Calu3 (cell line): ENCODE results near the gene TFEC. TPM values are rescaled to one million over a fixed set of nuclear protein-coding genes. Genes with fewer than 3 reads are reported as not detected.
"Not testable (repeated sequence)": the region's sequence is repeated elsewhere in the genome, so short reads cannot be mapped to it uniquely, and the experiment has no call there.

Source experiments
- BruUV-seq: library from RNA; stranded (reverse); fragments of 400-500 nt; replicated peaks from 2 replicates; lab custom pipeline; 2021; lab: Mats Ljungman, UMichigan
- CTCF ChIA-PET: fragments of 300-600 bp; sonication (Branson Sonifier 250); formaldehyde crosslinking; loops from one replicate; lab custom pipeline; 2022; ENCODE audit warnings: antibody characterized with exemption; lab: Charles Lee
- DNase-seq: peaks from one replicate; pipeline ENCODE4 v3.0.0; 2022
- H3K27ac Mint-ChIP-seq: one replicate; pipeline ENCODE4 v1.8.0; 2022; ENCODE audit warnings: mixed read lengths; ENCODE audit not compliant: unreplicated experiment
- H3K27me3 Mint-ChIP-seq: one replicate; pipeline ENCODE4 v1.8.0; 2022; ENCODE audit warnings: mixed read lengths; ENCODE audit not compliant: unreplicated experiment
- H3K36me3 Mint-ChIP-seq: one replicate; pipeline ENCODE4 v1.8.0; 2022; ENCODE audit warnings: mild to moderate bottlenecking, moderate library complexity, mixed read lengths; ENCODE audit not compliant: insufficient read depth, unreplicated experiment
- H3K4me1 Mint-ChIP-seq: one replicate; pipeline ENCODE4 v1.8.0; 2022; ENCODE audit warnings: mild to moderate bottlenecking, low read depth, mixed read lengths; ENCODE audit not compliant: unreplicated experiment
- H3K4me3 Mint-ChIP-seq: one replicate; pipeline ENCODE4 v1.8.0; 2022; ENCODE audit warnings: mild to moderate bottlenecking, low read depth, moderate library complexity, mixed read lengths; ENCODE audit not compliant: unreplicated experiment
- H3K9me3 Mint-ChIP-seq: one replicate; pipeline ENCODE4 v1.8.0; 2022; ENCODE audit warnings: low read depth, mixed read lengths; ENCODE audit not compliant: unreplicated experiment
- CTCF ChIP-seq: fragments of 200-600 bp; IDR thresholded peaks from one replicate; pipeline ENCODE4 v1.8.0; 2022; ENCODE audit warnings: antibody characterized with exemption; ENCODE audit not compliant: unreplicated experiment
- intact Hi-C: fragments of 100-400 bp; cut with micrococcal nuclease; formaldehyde crosslinking; loops from one replicate; pipeline ENCODE4 v1.10.0; 2022; ENCODE audit not compliant: unreplicated experiment
- total RNA-seq: library from RNA; stranded (reverse); gene quantifications from 2 replicates; pipeline ENCODE4 v1.2.3, GENCODE V29; 2022

TFEC gene
- total RNA-seq, 1 experiment from 2014 or later: not detected

DNA sequence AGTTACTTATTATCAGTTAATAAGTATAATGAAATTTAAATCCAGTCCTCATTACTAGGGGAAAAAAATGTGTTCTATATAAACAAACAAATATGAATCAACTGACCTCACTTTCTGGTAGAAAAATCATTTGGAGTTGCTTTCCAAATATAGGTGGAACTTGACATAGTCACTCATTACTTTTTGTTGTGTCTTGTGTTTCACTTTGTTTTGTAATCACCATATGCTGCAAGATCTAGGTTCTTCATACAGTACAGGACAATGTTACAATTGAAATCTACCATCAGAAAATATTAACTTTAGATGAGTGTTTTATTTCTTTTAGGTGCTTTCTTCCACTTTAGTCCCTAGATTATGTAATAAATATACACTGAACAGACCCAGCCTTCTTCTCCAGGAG is 16.9 kb downstream of the TFEC start:
- no TSS peak for BruUV-seq
- CTCF ChIA-PET: no interaction called here
- TF ChIP-seq CTCF: no peak
- no peaks in the 10 kb centered on the region for H3K9me3 Mint-ChIP-seq
- DNase-seq: no peak
- H3K4me3 Mint-ChIP-seq: no peak overlapping the region
- H3K36me3 Mint-ChIP-seq: no peaks in the 10 kb centered on the region
- intact Hi-C loops: no loop called here
- no peaks in the 10 kb centered on the region for H3K27me3 Mint-ChIP-seq
- H3K4me1 Mint-ChIP-seq: no peaks in the 10 kb centered on the region
- H3K27ac Mint-ChIP-seq: no peak overlapping the region

GRCh38 chr7:116011584-116011983 is 19.0 kb downstream of the TFEC start:
- no TSS peak for BruUV-seq
- CTCF ChIA-PET: no interaction called here
- intact Hi-C loops: no loop called here
- Mint-ChIP-seq H3K36me3 (no peaks in the 10 kb centered on the region), H3K4me1 (no peaks in the 10 kb centered on the region), H3K4me3 (no peak overlapping the region), H3K27ac (no peak overlapping the region), H3K9me3 (peaks cover 2% of the 10 kb centered on the region), H3K27me3 (no peaks in the 10 kb centered on the region)
- DNase-seq: no peak
- no peak for TF ChIP-seq CTCF

DNA sequence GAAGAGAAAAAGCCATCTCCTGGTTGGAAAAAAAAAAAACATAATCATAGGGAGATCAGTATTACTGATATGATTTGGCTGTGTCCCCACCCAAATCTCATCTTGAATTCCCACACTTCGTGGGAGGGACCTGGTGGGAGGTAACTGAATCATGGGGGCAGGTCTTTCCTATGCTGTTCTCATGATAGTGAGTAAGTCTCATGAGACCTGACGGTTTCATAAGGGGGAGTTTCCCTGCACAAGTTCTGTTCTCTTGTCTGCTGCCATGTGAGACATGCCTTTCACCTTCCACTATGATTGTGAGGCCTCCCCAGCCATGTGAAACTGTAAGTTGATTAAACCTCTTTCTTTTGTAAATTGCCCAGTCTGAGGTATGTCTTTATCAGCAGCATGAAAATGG is 25.8 kb downstream of the TFEC start:
- BruUV-seq, CTCF ChIA-PET, DNase-seq, H3K4me3 Mint-ChIP-seq, H3K36me3 Mint-ChIP-seq, H3K27me3 Mint-ChIP-seq, intact Hi-C loops, H3K27ac Mint-ChIP-seq, H3K4me1 Mint-ChIP-seq, H3K9me3 Mint-ChIP-seq: not testable (repeated sequence)

DNA sequence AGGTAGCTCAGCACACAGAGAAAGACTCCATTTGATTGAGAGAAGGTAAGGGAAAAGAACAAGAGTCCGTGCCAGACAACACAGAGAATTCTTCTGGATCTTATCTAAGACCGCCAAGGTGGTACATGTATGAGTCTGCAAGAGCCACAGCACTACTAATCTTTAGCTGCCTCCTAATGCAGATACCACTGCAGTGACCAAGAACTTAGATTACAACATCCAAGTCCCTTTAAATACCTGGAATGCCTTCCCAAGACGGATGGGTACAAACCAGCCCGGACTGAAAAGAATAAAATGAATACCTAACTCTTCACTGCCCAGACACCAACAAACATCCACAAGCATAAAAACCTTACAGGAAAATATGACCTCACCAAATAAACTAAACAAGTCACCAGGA is 33.3 kb downstream of the TFEC start:
- no peak overlapping the region for H3K27ac Mint-ChIP-seq
- H3K36me3 Mint-ChIP-seq: no peaks in the 10 kb centered on the region
- TF ChIP-seq CTCF: no peak
- DNase-seq: no peak
- CTCF ChIA-PET: no interaction called here
- intact Hi-C loops: no loop called here
- H3K27me3 Mint-ChIP-seq: no peaks in the 10 kb centered on the region
- no peaks in the 10 kb centered on the region for H3K9me3 Mint-ChIP-seq
- H3K4me3 Mint-ChIP-seq: no peak overlapping the region
- BruUV-seq: no TSS peak
- H3K4me1 Mint-ChIP-seq: no peaks in the 10 kb centered on the region

DNA sequence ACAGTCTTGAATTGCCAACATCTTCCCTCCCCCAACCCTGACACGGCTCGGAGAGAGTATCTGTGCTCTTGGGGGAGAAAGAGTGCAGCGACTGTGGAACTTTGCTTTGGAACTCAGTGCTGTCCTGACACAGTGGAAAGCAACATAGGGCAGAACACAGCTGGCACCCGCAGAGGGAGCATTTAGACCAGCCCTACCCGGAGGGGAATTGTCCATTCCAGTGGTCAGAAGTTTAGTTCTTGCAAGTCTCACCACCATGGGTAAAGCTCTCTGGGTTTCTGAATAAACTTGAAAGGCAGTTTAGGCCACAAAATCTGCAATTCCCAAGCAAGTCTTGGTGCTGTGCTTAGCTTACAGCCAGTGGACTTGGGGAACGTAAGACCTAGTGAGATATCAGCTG is 34.9 kb downstream of the TFEC start:
- DNase-seq: no peak
- CTCF ChIA-PET: no interaction called here
- BruUV-seq: no TSS peak

More for the DNA sequence above, 34.9 kb downstream of the TFEC start:
- Mint-ChIP-seq H3K9me3 (no peaks in the 10 kb centered on the region), H3K36me3 (no peaks in the 10 kb centered on the region), H3K4me1 (no peaks in the 10 kb centered on the region), H3K27ac (no peak overlapping the region), H3K4me3 (no peak overlapping the region), H3K27me3 (no peaks in the 10 kb centered on the region)
- intact Hi-C loops: no loop called here
- TF ChIP-seq CTCF: no peak
